Neural cell (in vitro differentiated cells): ENCODE measurements around the gene CBX2.

Experiments
- CTCF ChIP-seq: fragments of 450-650 bp; IDR thresholded peaks from 2 replicates; pipeline ENCODE4 v1.5.1; 2014; ENCODE audit warnings: antibody characterized with exemption, mild to moderate bottlenecking, moderate library complexity; ENCODE audit not compliant: poor library complexity, severe bottlenecking
- EP300 ChIP-seq: fragments of 450-650 bp; conservative IDR thresholded peaks from 2 replicates; pipeline ENCODE4 v1.6.1; 2014; ENCODE audit warnings: antibody characterized with exemption, mild to moderate bottlenecking, moderate library complexity; ENCODE audit not compliant: poor library complexity, severe bottlenecking
- EZH2 ChIP-seq: fragments of 200-600, 300-800 bp; shearing (Covaris generic), sonication (generic); IDR thresholded peaks from 2 replicates; pipeline ENCODE4 v1.6.1; 2014; ENCODE audit warnings: antibody characterized with exemption, low read length, borderline replicate concordance, mild to moderate bottlenecking; ENCODE audit not compliant: insufficient read depth, poor library complexity, severe bottlenecking
- MXI1 ChIP-seq: fragments of 450-650 bp; conservative IDR thresholded peaks from 2 replicates; pipeline ENCODE4 v1.6.1; 2014; ENCODE audit warnings: antibody characterized with exemption, mild to moderate bottlenecking; ENCODE audit not compliant: poor library complexity, severe bottlenecking
- POLR2AphosphoS5 ChIP-seq: IDR thresholded peaks from 2 replicates; pipeline ENCODE4 v1.6.1; 2012
- RAD21 ChIP-seq: fragments of 450-650 bp; conservative IDR thresholded peaks from 2 replicates; pipeline ENCODE4 v1.6.1; 2014; ENCODE audit warnings: antibody characterized with exemption, mild to moderate bottlenecking, moderate library complexity
- REST ChIP-seq: IDR thresholded peaks from 2 replicates; pipeline ENCODE4 v1.6.1; 2012; ENCODE audit warnings: borderline replicate concordance
- SMC3 ChIP-seq: fragments of 450-650 bp; conservative IDR thresholded peaks from 2 replicates; pipeline ENCODE4 v1.6.1; 2014; ENCODE audit warnings: antibody characterized with exemption, mild to moderate bottlenecking, moderate library complexity; ENCODE audit not compliant: poor library complexity
- TAF1 ChIP-seq: IDR thresholded peaks from 2 replicates; pipeline ENCODE4 v1.6.1; 2012; ENCODE audit warnings: low read depth

GRCh38 chr17:79811011-79811867 lies 33.3 kb downstream of the CBX2 start:
- TF ChIP-seq RAD21: peak; percentile 36
- TF ChIP-seq CTCF: peak; percentile 69
- TF ChIP-seq EP300: no peak
- TF ChIP-seq POLR2AphosphoS5: peak; percentile 61
- TF ChIP-seq EZH2: no peak
- no peak for TF ChIP-seq MXI1
- TF ChIP-seq REST: no peak
- TF ChIP-seq TAF1: no peak
- peak; percentile 62 for TF ChIP-seq SMC3
